ENCODE results near the gene ANKS3. TPM values are rescaled to one million over a fixed set of nuclear protein-coding genes. Genes with fewer than 3 reads are reported as not detected.

The ANKS3 gene
- total and polyA plus RNA-seq, 10 of the 15 experiments (the other 5 are each of a cell fraction or from before 2014, with no cell fraction given), result 0.29 to 14.2 (median 8.5) TPM

DNA sequence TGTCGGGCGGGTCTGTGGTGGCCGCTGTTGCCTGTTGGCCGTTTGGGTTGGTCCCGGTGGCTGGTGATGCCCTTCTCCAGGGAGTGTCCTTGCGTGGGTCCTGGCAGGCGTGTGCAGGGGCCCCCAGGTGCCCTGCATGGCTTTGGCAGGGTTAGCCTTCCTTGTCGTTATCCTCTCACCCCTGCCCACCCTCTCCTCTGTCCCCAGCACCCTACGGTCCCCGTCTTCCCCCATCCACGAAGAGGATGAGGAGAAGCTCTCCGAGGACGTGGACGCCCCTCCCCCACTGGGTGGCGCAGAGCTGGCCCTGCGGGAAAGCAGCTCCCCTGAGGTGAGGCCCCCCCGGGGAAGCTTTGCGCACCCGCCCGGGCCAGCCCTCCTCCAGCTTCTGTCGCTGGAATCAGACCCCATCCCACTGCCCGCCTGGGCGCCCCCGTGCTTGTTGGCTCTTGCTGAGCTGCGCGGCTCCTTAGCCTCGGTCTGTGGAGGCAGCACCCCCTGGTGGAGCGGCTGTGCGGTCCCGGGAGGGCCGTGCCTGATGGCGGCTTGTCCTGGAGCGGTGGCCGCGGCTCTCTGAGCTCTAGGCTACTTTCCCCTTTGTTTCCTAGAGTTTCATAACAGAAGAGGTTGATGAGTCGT is 51.3 kb downstream of the ANKS3 start:
- CTCF ChIA-PET, result no interaction called here

More for the DNA sequence above, 51.3 kb downstream of the ANKS3 start:
- Histone ChIP-seq H3K9me3 (replicated peaks; ENCODE audit: control insufficient read depth, insufficient read depth, low read length) (no peaks in the 10 kb centered on the region), H2AFZ (ENCODE audit: control insufficient read depth, low read depth, low read length) (no peak overlapping the region), H4K20me1 (ENCODE audit: control insufficient read depth, insufficient read depth) (no peaks in the 10 kb centered on the region; the same call in 1 of the 2 replicates), H3K9ac (ENCODE audit: control insufficient read depth, insufficient read depth, low read length) (no peak overlapping the region), H3K4me1 (ENCODE audit: control insufficient read depth, insufficient read depth, low read length) (no peaks in the 10 kb centered on the region), H3K27me3 (replicated peaks in 1 of 2; ENCODE audit: control insufficient read depth in 2 of 2, insufficient read depth in 2 of 2, low read length in 1 of 2) (no peaks in the 10 kb centered on the region), H3K4me2 (ENCODE audit: control insufficient read depth, insufficient read depth) (no peak overlapping the region), H3K79me2 (ENCODE audit: control insufficient read depth, insufficient read depth, low read length) (no peaks in the 10 kb centered on the region), H3K27ac (ENCODE audit: control insufficient read depth, insufficient read depth) (no peak overlapping the region), H3K4me3 (no peak overlapping the region), H3K36me3 (ENCODE audit: control insufficient read depth in 2 of 2, insufficient read depth in 2 of 2, low read length in 1 of 2) (peaks cover 0 to 28% of the 10 kb centered on the region in 2 experiments)
- TF ChIP-seq NBN (IDR thresholded peaks at IDR 0.05) (no peak), POLR2A (IDR thresholded peaks at IDR 0.05; ENCODE audit: low read depth, low read length) (peak; percentile 11; the same call in 1 of the 2 replicates), ZNF274 (IDR thresholded peaks at IDR 0.05; ENCODE audit: insufficient read depth, insufficient read length) (no peak), RAD21 (IDR thresholded peaks at IDR 0.05; ENCODE audit: insufficient read depth, low read depth, low read length) (0 out of 2 replicates have a peak, but pooled peaks have one; percentile 6), PAX5 (IDR thresholded peaks at IDR 0.05; ENCODE audit: borderline replicate concordance, low read depth, low read length) (no peak), PML (IDR thresholded peaks at IDR 0.05; ENCODE audit: low read length) (no peak)
- TF ChIP-seq, protein P1, sequence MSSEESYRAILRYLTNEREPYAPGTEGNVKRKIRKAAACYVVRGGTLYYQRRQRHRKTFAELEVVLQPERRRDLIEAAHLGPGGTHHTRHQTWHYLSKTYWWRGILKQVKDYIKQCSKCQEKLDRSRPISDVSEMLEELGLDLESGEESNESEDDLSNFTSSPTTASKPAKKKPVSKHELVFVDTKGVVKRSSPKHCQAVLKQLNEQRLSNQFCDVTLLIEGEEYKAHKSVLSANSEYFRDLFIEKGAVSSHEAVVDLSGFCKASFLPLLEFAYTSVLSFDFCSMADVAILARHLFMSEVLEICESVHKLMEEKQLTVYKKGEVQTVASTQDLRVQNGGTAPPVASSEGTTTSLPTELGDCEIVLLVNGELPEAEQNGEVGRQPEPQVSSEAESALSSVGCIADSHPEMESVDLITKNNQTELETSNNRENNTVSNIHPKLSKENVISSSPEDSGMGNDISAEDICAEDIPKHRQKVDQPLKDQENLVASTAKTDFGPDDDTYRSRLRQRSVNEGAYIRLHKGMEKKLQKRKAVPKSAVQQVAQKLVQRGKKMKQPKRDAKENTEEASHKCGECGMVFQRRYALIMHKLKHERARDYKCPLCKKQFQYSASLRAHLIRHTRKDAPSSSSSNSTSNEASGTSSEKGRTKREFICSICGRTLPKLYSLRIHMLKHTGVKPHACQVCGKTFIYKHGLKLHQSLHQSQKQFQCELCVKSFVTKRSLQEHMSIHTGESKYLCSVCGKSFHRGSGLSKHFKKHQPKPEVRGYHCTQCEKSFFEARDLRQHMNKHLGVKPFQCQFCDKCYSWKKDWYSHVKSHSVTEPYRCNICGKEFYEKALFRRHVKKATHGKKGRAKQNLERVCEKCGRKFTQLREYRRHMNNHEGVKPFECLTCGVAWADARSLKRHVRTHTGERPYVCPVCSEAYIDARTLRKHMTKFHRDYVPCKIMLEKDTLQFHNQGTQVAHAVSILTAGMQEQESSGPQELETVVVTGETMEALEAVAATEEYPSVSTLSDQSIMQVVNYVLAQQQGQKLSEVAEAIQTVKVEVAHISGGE (CRISPR knock-in tag; IDR thresholded peaks at IDR 0.05), result no peak
- TF ChIP-seq, protein P2, sequence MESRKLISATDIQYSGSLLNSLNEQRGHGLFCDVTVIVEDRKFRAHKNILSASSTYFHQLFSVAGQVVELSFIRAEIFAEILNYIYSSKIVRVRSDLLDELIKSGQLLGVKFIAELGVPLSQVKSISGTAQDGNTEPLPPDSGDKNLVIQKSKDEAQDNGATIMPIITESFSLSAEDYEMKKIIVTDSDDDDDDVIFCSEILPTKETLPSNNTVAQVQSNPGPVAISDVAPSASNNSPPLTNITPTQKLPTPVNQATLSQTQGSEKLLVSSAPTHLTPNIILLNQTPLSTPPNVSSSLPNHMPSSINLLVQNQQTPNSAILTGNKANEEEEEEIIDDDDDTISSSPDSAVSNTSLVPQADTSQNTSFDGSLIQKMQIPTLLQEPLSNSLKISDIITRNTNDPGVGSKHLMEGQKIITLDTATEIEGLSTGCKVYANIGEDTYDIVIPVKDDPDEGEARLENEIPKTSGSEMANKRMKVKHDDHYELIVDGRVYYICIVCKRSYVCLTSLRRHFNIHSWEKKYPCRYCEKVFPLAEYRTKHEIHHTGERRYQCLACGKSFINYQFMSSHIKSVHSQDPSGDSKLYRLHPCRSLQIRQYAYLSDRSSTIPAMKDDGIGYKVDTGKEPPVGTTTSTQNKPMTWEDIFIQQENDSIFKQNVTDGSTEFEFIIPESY (IDR thresholded peaks at IDR 0.05), result peak; percentile 80; the same call in 1 of the 2 replicates
- TF ChIP-seq, protein P3, sequence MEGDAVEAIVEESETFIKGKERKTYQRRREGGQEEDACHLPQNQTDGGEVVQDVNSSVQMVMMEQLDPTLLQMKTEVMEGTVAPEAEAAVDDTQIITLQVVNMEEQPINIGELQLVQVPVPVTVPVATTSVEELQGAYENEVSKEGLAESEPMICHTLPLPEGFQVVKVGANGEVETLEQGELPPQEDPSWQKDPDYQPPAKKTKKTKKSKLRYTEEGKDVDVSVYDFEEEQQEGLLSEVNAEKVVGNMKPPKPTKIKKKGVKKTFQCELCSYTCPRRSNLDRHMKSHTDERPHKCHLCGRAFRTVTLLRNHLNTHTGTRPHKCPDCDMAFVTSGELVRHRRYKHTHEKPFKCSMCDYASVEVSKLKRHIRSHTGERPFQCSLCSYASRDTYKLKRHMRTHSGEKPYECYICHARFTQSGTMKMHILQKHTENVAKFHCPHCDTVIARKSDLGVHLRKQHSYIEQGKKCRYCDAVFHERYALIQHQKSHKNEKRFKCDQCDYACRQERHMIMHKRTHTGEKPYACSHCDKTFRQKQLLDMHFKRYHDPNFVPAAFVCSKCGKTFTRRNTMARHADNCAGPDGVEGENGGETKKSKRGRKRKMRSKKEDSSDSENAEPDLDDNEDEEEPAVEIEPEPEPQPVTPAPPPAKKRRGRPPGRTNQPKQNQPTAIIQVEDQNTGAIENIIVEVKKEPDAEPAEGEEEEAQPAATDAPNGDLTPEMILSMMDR (IDR thresholded peaks at IDR 0.05 in 2 of 3, conservative IDR thresholded peaks at IDR 0.05 in 1 of 3; ENCODE audit: control insufficient read depth in 2 of 3, extremely low read depth in 1 of 3, insufficient read depth in 1 of 3, low read depth in 3 of 3, low read length in 3 of 3), result 0 out of 6 replicates have a peak, but pooled peaks of 1 of the 3 experiments have one; percentile 14
- BruUV-seq (replicated peaks), result no TSS peak
- WGBS (ENCODE audit: insufficient coverage, insufficient replicate concordance, low lambda C conversion rate, missing lambda C conversion rate), result 95% methylated on average over 35 of the region's 36 CpGs
- ChIA-PET RAD21 (ENCODE audit: unreplicated experiment) (no interaction called here), POLR2A (no interaction called here), SMC1A (ENCODE audit: uncharacterized antibody, unreplicated experiment) (no interaction called here)
- in situ Hi-C loops (cut with MboI) (no loop called here), intact Hi-C loops (cut with micrococcal nuclease; ENCODE audit: unreplicated experiment) (no loop called here)
- ATAC-seq, result no peak; the same call in 2 of the 3 replicates
- no peak for FAIRE-seq
- no peak for DNase-seq (ENCODE audit: low read depth, low spot score)
